BE2C (cell line): ENCODE results near the gene LRRC10B. TPM values are rescaled to one million over a fixed set of nuclear protein-coding genes. Genes with fewer than 3 reads are reported as not detected.
"Not testable (repeated sequence)": the region's sequence is repeated elsewhere in the genome, so short reads cannot be mapped to it uniquely, and the experiment has no call there.

Experiments used
- DNase-seq: peaks from one replicate; pipeline ENCODE4 v3.0.0-alpha.2; 2020
- H3K27me3 ChIP-seq: fragments of 250-450 bp; sonication (Bioruptor Pico); 2 replicates; pipeline ENCODE4 v1.5.1; 2020; ENCODE audit warnings: mild to moderate bottlenecking
- H3K36me3 ChIP-seq: fragments of 250-450 bp; sonication (Bioruptor Pico); 2 replicates; pipeline ENCODE4 v1.5.1; 2020; ENCODE audit warnings: mild to moderate bottlenecking
- H3K4me1 ChIP-seq: fragments of 250-450 bp; sonication (Bioruptor Pico); 2 replicates; pipeline ENCODE4 v1.5.1; 2020
- H3K4me3 ChIP-seq: 2 replicates; pipeline ENCODE4 v1.5.1; 2011; ENCODE audit warnings: low read depth, low read length
- H3K9me3 ChIP-seq: fragments of 250-450 bp; sonication (Bioruptor Pico); 2 replicates; pipeline ENCODE4 v1.5.1; 2020
- polyA plus RNA-seq: library from polyadenylated mRNA; unstranded; fragments of >200 nt; gene quantifications from one replicate; pipeline ENCODE4 v1.2.1, GENCODE V29; 2012; ENCODE audit warnings: low read depth, missing spikeins; ENCODE audit not compliant: insufficient read length, insufficient read depth
- TF ChIP-seq, protein P1 (sequence below): IDR thresholded peaks from 2 replicates; pipeline ENCODE4 v1.5.1; 2012; ENCODE audit warnings: mild to moderate bottlenecking, low read depth, low read length

The LRRC10B gene
- not detected for polyA plus RNA-seq

DNA sequence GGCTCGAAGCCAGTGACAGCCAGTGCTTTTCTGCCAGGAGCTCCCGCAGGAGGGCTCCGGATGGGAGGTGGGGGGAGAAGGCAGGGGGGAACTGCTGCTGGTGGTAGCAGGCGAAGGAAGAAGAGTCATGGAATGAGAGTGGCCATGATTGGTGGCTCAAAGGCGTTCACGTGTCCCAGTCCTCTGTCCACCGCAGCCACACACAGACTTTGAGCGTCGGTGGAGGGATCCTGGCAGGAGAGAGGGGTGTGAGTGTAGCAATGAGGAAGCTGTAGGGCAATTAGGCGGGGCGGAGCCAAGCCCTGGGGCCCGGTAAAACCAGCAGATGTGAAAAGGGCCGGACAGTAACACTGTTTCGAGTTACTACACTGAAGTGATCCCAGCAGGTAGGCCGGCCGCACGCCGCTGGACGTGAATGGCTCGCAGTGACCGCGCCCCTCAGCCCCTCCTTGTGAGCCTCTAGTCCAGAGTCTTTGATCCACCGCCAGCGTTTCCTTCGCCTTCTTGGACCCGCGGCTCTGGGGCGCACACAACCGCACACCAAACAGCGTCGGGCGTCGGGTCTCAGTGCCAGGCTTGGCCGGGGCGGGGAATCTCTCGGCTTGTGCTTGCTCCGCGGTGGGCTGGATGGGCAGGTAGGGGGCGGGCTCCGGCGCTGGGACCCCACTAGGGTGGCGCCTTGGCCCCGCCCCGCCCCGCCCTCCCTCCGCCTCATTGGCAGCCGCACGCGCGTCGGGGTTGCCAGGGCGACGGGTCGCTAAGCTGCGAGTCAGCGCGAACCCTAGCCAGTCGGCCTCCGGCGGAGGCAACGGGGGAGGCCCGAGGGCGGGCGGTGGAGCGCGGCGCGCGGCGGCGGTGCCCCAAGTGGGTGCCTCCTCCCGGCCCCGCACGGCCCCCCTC is at the start of gene LRRC10B:
LRRC10B (plus strand) TSS at position 788 of the 900 bp plus-strand sequence. CDS start 250 bp downstream, outside the sequence.
- TF ChIP-seq, protein P1, sequence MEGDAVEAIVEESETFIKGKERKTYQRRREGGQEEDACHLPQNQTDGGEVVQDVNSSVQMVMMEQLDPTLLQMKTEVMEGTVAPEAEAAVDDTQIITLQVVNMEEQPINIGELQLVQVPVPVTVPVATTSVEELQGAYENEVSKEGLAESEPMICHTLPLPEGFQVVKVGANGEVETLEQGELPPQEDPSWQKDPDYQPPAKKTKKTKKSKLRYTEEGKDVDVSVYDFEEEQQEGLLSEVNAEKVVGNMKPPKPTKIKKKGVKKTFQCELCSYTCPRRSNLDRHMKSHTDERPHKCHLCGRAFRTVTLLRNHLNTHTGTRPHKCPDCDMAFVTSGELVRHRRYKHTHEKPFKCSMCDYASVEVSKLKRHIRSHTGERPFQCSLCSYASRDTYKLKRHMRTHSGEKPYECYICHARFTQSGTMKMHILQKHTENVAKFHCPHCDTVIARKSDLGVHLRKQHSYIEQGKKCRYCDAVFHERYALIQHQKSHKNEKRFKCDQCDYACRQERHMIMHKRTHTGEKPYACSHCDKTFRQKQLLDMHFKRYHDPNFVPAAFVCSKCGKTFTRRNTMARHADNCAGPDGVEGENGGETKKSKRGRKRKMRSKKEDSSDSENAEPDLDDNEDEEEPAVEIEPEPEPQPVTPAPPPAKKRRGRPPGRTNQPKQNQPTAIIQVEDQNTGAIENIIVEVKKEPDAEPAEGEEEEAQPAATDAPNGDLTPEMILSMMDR = no peak
- Histone ChIP-seq H3K4me3 (peak within 1 kb of the TSS; percentile 36), H3K4me1 (no peaks in the 10 kb centered on the region), H3K27me3 (peaks cover 8% of the 10 kb centered on the region; the same call in 1 of the 2 replicates), H3K36me3 (no peaks in the 10 kb centered on the region), H3K9me3 (no peaks in the 10 kb centered on the region)
- DNase-seq = peak; percentile 68

DNA sequence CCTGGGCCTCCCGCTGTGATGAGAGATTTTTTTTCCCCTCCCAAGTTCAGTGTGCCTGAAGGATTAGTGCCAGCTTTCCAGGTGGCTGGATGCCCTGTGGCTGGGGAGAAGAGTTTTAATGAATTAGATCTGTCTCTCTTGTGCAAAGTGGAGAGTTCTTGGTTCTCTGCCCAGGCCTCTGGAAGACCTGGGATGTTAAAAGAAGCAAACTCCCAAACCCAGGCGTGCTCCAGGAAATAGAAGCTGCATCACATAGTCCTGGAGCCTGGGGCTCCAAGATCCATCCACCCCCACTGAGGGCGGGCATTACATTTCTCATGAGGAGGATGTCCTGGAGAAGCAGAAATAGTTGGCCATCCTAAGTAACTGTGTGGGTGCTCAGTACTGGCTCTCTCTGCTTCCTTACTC is 48.1 kb upstream of the LRRC10B start:
- TF ChIP-seq, protein P1 = no peak
- Histone ChIP-seq H3K36me3 (no peaks in the 10 kb centered on the region), H3K4me1 (no peaks in the 10 kb centered on the region), H3K9me3 (no peaks in the 10 kb centered on the region), H3K4me3 (no peak overlapping the region), H3K27me3 (no peaks in the 10 kb centered on the region)
- no peak for DNase-seq

DNA sequence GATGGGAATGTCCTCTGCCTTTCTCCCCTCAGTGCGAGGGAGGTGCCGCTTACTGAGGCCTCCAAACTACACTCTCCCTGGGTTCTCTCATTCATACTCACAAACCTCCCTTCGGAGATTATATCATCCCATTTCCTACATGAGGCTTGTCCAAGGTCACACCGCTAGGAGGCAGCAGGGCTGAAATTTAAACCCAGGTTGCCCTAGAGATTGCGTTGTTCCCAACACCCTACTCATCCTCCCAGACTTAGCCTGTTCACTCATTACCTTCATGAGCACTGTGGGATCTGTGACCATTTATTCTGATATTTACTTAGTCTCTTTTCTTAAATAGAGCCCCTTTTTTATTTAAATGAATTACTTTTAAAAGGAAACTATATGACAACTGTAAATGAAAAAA is 47.6 kb upstream of the LRRC10B start:
- H3K9me3 ChIP-seq = no peaks in the 10 kb centered on the region
- no peaks in the 10 kb centered on the region for H3K4me1 ChIP-seq
- no peaks in the 10 kb centered on the region for H3K27me3 ChIP-seq
- H3K36me3 ChIP-seq = no peaks in the 10 kb centered on the region
- no peak for DNase-seq
- H3K4me3 ChIP-seq = no peak overlapping the region
- TF ChIP-seq, protein P1 = 0 out of 2 replicates have a peak, but pooled peaks have one; percentile 1

DNA sequence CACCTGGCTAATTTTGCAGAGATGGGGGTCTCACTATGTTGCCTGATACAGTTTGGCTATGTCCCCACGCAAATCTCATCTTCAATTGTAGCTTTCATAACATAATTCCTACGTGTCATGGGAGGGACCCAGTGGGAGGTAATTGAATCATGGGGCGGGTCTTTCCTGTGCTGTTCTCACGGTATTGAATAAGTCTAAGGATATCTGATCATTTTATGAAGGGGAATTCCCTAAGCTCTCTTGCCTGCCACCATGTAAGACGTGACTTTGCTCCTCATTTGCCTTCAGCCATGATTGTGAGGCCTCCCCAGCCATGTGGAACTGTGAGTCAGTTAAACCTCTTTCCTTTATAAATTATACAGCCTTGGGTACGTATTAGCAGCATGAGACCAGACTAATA is 40.9 kb upstream of the LRRC10B start:
- H3K4me3 ChIP-seq, H3K9me3 ChIP-seq, DNase-seq, H3K4me1 ChIP-seq, H3K36me3 ChIP-seq, H3K27me3 ChIP-seq: not testable (repeated sequence)

DNA sequence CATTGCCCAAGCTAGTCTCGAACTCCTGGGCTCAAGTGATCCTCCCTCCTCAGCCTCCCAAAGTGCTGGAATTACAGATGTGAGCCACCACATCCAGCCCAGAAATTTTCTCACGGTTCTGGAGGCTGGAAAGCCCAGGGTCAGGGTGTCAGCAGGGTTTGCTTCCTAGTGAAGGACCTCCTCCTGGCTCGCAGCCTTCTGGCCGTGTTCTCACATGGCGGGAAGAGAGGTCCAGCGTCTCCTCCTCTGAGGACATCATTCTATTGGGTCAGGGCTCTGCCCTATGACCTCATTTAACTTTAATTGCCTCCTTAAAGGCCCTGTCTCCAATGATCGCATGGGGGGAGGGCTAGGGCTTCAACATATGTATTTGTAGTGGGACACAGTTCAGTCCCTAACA is 40.5 kb upstream of the LRRC10B start:
- Histone ChIP-seq H3K9me3 (no peaks in the 10 kb centered on the region), H3K4me3 (no peak overlapping the region), H3K27me3 (no peaks in the 10 kb centered on the region), H3K4me1 (no peaks in the 10 kb centered on the region), H3K36me3 (no peaks in the 10 kb centered on the region)
- DNase-seq = no peak
- TF ChIP-seq, protein P1 = no peak

DNA sequence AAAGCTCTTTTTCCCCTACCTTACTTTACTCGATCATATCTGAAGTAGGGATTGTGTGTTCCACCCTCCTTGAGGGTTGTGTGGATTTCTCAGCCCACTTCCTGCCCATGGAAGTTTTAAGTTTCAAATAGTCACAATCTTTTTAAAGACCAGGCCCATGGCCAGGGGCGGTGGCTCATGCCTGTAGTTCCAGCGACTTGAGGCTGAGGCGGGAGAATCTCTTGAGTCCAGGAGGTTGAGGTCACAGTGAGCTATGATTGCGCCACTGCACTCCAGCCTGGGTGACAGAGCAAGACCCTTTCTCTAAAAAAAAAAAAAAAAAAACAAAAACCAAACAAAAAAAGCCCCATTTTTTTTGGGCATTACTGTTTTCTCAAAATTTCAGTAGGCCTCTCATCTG is 36.3 kb upstream of the LRRC10B start:
- Histone ChIP-seq H3K4me3 (no peak overlapping the region), H3K36me3 (no peaks in the 10 kb centered on the region), H3K9me3 (no peaks in the 10 kb centered on the region), H3K4me1 (no peaks in the 10 kb centered on the region), H3K27me3 (no peaks in the 10 kb centered on the region)
- DNase-seq = no peak
- TF ChIP-seq, protein P1 = no peak
